H9 (cell line): ENCODE results near the gene CACNA1H. TPM values are rescaled to one million over a fixed set of nuclear protein-coding genes. Genes with fewer than 3 reads are reported as not detected.

ENCODE experiments used
- DNase-seq: peaks from one replicate; pipeline ENCODE4 v3.0.0-alpha.2; 2017
- H2AFZ ChIP-seq: one replicate; pipeline ENCODE4 v1.6.1; 2013; ENCODE audit warnings: mild to moderate bottlenecking, low read length, control low read depth, moderate library complexity
- H2AK5ac ChIP-seq: 2 replicates; pipeline ENCODE4 v1.6.1; 2013; ENCODE audit warnings: low read length, control low read depth, mixed read lengths; ENCODE audit not compliant: insufficient read length
- H2BK120ac ChIP-seq: one replicate; pipeline ENCODE4 v1.6.1; 2013; ENCODE audit warnings: low read depth, mild to moderate bottlenecking, low read length, control low read depth, inconsistent platforms; ENCODE audit not compliant: poor library complexity, severe bottlenecking
- H2BK12ac ChIP-seq: 2 replicates; pipeline ENCODE4 v1.6.1; 2013; ENCODE audit warnings: low read length, control low read depth, mixed read lengths, low read depth; ENCODE audit not compliant: insufficient read length
- H2BK15ac ChIP-seq: 2 replicates; pipeline ENCODE4 v1.6.1; 2013; ENCODE audit warnings: low read depth, low read length, control low read depth
- H2BK20ac ChIP-seq: one replicate; pipeline ENCODE4 v1.6.1; 2013; ENCODE audit warnings: low read depth, mild to moderate bottlenecking, low read length, control low read depth, inconsistent platforms; ENCODE audit not compliant: poor library complexity, severe bottlenecking
- H2BK5ac ChIP-seq: 2 replicates; pipeline ENCODE4 v1.6.1; 2013; ENCODE audit warnings: low read length, control low read depth, mixed read lengths; ENCODE audit not compliant: insufficient read length
- H3K14ac ChIP-seq: 2 replicates; pipeline ENCODE4 v1.6.1; 2013; ENCODE audit warnings: low read length, control low read depth; ENCODE audit not compliant: insufficient read depth
- H3K18ac ChIP-seq: 2 replicates; pipeline ENCODE4 v1.6.1; 2013; ENCODE audit warnings: low read depth, mild to moderate bottlenecking, mixed read lengths, low read length, control low read depth; ENCODE audit not compliant: insufficient read length
- H3K23ac ChIP-seq: 2 replicates; pipeline ENCODE4 v1.6.1; 2013; ENCODE audit warnings: low read length, control low read depth, mixed read lengths, low read depth; ENCODE audit not compliant: insufficient read length
- H3K23me2 ChIP-seq: 2 replicates; pipeline ENCODE4 v1.6.1; 2013; ENCODE audit warnings: low read depth, mild to moderate bottlenecking, mixed read lengths, low read length, control low read depth; ENCODE audit not compliant: insufficient read length, poor library complexity, severe bottlenecking
- H3K27ac ChIP-seq: 2 replicates; pipeline ENCODE4 v1.5.1; 2013; ENCODE audit warnings: low read length, control low read depth, mixed read lengths, low read depth; ENCODE audit not compliant: insufficient read length
- H3K27me3 ChIP-seq: 2 replicates; pipeline ENCODE4 v1.6.1; 2013; ENCODE audit warnings: low read length, control low read depth, inconsistent platforms; ENCODE audit not compliant: insufficient read depth
- H3K4ac ChIP-seq: 2 replicates; pipeline ENCODE4 v1.6.1; 2013; ENCODE audit warnings: low read depth, mild to moderate bottlenecking, control low read depth, inconsistent platforms, low read length, moderate library complexity
- H3K4me1 ChIP-seq: 2 replicates; pipeline ENCODE4 v1.6.1; 2013; ENCODE audit warnings: low read length, control low read depth, inconsistent platforms; ENCODE audit not compliant: insufficient read depth
- H3K4me2 ChIP-seq: 2 replicates; pipeline ENCODE4 v1.6.1; 2013; ENCODE audit warnings: low read length, control low read depth, mixed read lengths; ENCODE audit not compliant: insufficient read length, insufficient read depth
- H3K56ac ChIP-seq: 2 replicates; pipeline ENCODE4 v1.6.1; 2013; ENCODE audit warnings: low read depth, mild to moderate bottlenecking, mixed read lengths, low read length, control low read depth; ENCODE audit not compliant: insufficient read length
- H3K79me1 ChIP-seq: 2 replicates; pipeline ENCODE4 v1.6.1; 2013; ENCODE audit warnings: low read depth, mild to moderate bottlenecking, moderate library complexity, low read length, control low read depth, inconsistent platforms; ENCODE audit not compliant: insufficient read depth, poor library complexity, severe bottlenecking
- H3K79me2 ChIP-seq: 2 replicates; pipeline ENCODE4 v1.6.1; 2013; ENCODE audit warnings: low read length, control low read depth, inconsistent platforms; ENCODE audit not compliant: insufficient read depth
- H3K9ac ChIP-seq: 2 replicates; pipeline ENCODE4 v1.6.1; 2013; ENCODE audit warnings: low read length, control low read depth, mixed read lengths; ENCODE audit not compliant: insufficient read length; ENCODE audit errors: extremely low read depth
- H3K9me3 ChIP-seq: one replicate; pipeline ENCODE4 v1.6.1; 2013; ENCODE audit warnings: low read depth, low read length, inconsistent platforms; ENCODE audit not compliant: control insufficient read depth
- H3T11ph ChIP-seq: one replicate; pipeline ENCODE4 v1.6.1; 2013; ENCODE audit warnings: mild to moderate bottlenecking, low read length, control low read depth, inconsistent platforms
- H4K20me1 ChIP-seq: one replicate; pipeline ENCODE4 v1.6.1; 2013; ENCODE audit not compliant: control insufficient read depth, insufficient read length, insufficient read depth
- H4K5ac ChIP-seq: 2 replicates; pipeline ENCODE4 v1.6.1; 2013; ENCODE audit warnings: low read depth, mild to moderate bottlenecking, mixed read lengths, low read length, control low read depth; ENCODE audit not compliant: insufficient read length
- H4K8ac ChIP-seq: replicated peaks from 2 replicates; pipeline ENCODE4 v1.6.1; 2013; ENCODE audit warnings: low read length, control low read depth, mixed read lengths, low read depth; ENCODE audit not compliant: insufficient read length
- H4K91ac ChIP-seq: 2 replicates; pipeline ENCODE4 v1.6.1; 2013; ENCODE audit warnings: low read depth, mild to moderate bottlenecking, moderate library complexity, mixed read lengths, low read length, control low read depth; ENCODE audit not compliant: insufficient read length
- H3K27ac Mint-ChIP-seq, 3 experiments: 2 replicates in 2 of 3; 3 replicates in 1 of 3; pipeline ENCODE4 v1.8.0; 2020 to 2021; ENCODE audit warnings: mixed read lengths in 3 of 3, mild to moderate bottlenecking in 1 of 3, moderate library complexity in 1 of 3
- H3K27me3 Mint-ChIP-seq: 2 replicates; pipeline ENCODE4 v1.8.0; 2021; ENCODE audit warnings: low read depth, mild to moderate bottlenecking, moderate library complexity, mixed read lengths
- H3K36me3 Mint-ChIP-seq, 3 experiments: 2 replicates in 2 of 3; 3 replicates in 1 of 3; pipeline ENCODE4 v1.8.0; 2020 to 2021; ENCODE audit warnings: low read depth in 3 of 3, mixed read lengths in 3 of 3; ENCODE audit not compliant: insufficient read depth in 1 of 3
- H3K4me1 Mint-ChIP-seq, 2 experiments: 2 replicates each; pipeline ENCODE4 v1.8.0; 2020; ENCODE audit warnings: mixed read lengths in 2 of 2
- H3K4me3 Mint-ChIP-seq, 2 experiments: 2 replicates in 1 of 2; 3 replicates in 1 of 2; pipeline ENCODE4 v1.8.0; 2020 to 2021; ENCODE audit warnings: mild to moderate bottlenecking in 2 of 2, mixed read lengths in 2 of 2, moderate library complexity in 1 of 2
- H3K9me3 Mint-ChIP-seq, 2 experiments: 2 replicates in 1 of 2; 3 replicates in 1 of 2; pipeline ENCODE4 v1.8.0; 2020; ENCODE audit warnings: mild to moderate bottlenecking in 2 of 2, mixed read lengths in 2 of 2, moderate library complexity in 1 of 2
- CTCF ChIP-seq: fragments of 200-600 bp; sonication (generic); conservative IDR thresholded peaks from 3 replicates; pipeline ENCODE4 v1.8.0; 2021; ENCODE audit warnings: antibody characterized with exemption, mild to moderate bottlenecking
- WGBS: extraction: QIAGEN DNeasy Blood & Tissue Kit; methylation state at CpG from one replicate; pipeline ENCODE4 v1.1.7; 2013; ENCODE audit warnings: missing lambda C conversion rate, low lambda C conversion rate, mixed read lengths; ENCODE audit not compliant: insufficient read length; ENCODE audit errors: extremely low coverage; 5-methylcytosine and 5-hydroxymethylcytosine counted together
- total RNA-seq: library from RNA; stranded (reverse); gene quantifications from 2 replicates; pipeline ENCODE4 v1.2.1, GENCODE V29; 2021

The CACNA1H gene
- total RNA-seq, 1 experiment from 2014 or later, result 43.3 TPM

GRCh38 chr16:1173788-1174451 lies 21.0 kb downstream of the CACNA1H start:
- no peaks in the 10 kb centered on the region for H4K20me1 ChIP-seq
- TF ChIP-seq CTCF, result no peak
- H3K9me3 ChIP-seq, result no peaks in the 10 kb centered on the region
- H3K4me2 ChIP-seq, result no peak overlapping the region
- no peak overlapping the region for H4K91ac ChIP-seq
- no peaks in the 10 kb centered on the region for H3K79me2 ChIP-seq
- Mint-ChIP-seq H3K4me1 (peaks cover 0 to 13% of the 10 kb centered on the region in 2 experiments; a peak in 2 of 4 replicates), H3K27ac (no peak overlapping the region), H3K36me3 (peaks cover 0 to 1% (median 0%) of the 10 kb centered on the region in 3 experiments; a peak in 3 of 7 replicates), H3K27me3 (no peaks in the 10 kb centered on the region), H3K4me3 (no peak overlapping the region), H3K9me3 (no peaks in the 10 kb centered on the region)
- H2BK5ac ChIP-seq, result no peak overlapping the region
- H3K4me1 ChIP-seq, result no peaks in the 10 kb centered on the region
- WGBS, result no CpG with 5 or more reads among the region's 14 CpGs
- no peak overlapping the region for H2AK5ac ChIP-seq
- H3K56ac ChIP-seq, result no peak overlapping the region
- H3K4ac ChIP-seq, result no peak overlapping the region
- H2BK120ac ChIP-seq, result no peak overlapping the region
- H3K23ac ChIP-seq, result no peak overlapping the region
- DNase-seq, result no peak
- H3K27me3 ChIP-seq, result no peaks in the 10 kb centered on the region
- no peak overlapping the region for H2BK15ac ChIP-seq
- no peak overlapping the region for H4K5ac ChIP-seq
- no peak overlapping the region for H3K9ac ChIP-seq
- no peak overlapping the region for H2BK12ac ChIP-seq
- H3K79me1 ChIP-seq, result no peaks in the 10 kb centered on the region
- H3T11ph ChIP-seq, result no peak overlapping the region
- H3K27ac ChIP-seq, result no peak overlapping the region
- H3K14ac ChIP-seq, result no peak overlapping the region
- H2BK20ac ChIP-seq, result no peak overlapping the region
- no peak overlapping the region for H2AFZ ChIP-seq
- no peaks in the 10 kb centered on the region for H3K23me2 ChIP-seq
- no peak overlapping the region for H3K18ac ChIP-seq
- no peak overlapping the region for H4K8ac ChIP-seq
